Suprapubic skin (tissue), 3 donors: ENCODE measurements around the gene PYGB.

Source experiments
- CTCF ChIP-seq, 2 donors: fragments of 200-600 bp in 1 of 2; fragments of 450-650 bp in 1 of 2; sonication (generic) in 1 of 2; IDR thresholded peaks; one replicate each; pipeline ENCODE4 v1.5.1; 2016 to 2019; ENCODE audit warnings: antibody characterized with exemption in 2 of 2, mild to moderate bottlenecking in 1 of 2, moderate library complexity in 1 of 2
- EP300 ChIP-seq: sonication (generic); formaldehyde crosslinking; IDR thresholded peaks from one replicate; pipeline ENCODE4 v1.6.1; 2017; ENCODE audit warnings: antibody characterized with exemption
- POLR2A ChIP-seq, 2 donors: fragments of 450-650 bp; IDR thresholded peaks; one replicate each; pipeline ENCODE4 v1.6.1; 2017; ENCODE audit warnings: antibody characterized with exemption in 2 of 2, mild to moderate bottlenecking in 2 of 2, moderate library complexity in 2 of 2

GRCh38 chr20:25286917-25287316, 39.0 kb downstream of the PYGB start:
- TF ChIP-seq POLR2A (IDR thresholded peaks at IDR 0.05) (no peak), EP300 (no peak), CTCF (IDR thresholded peaks at IDR 0.05) (no peak)
